Epithelial cell of proximal tubule (primary cell): ENCODE data around the gene EMC1. TPM values are rescaled to one million over a fixed set of nuclear protein-coding genes. Genes with fewer than 3 reads are reported as not detected.
A peak's percentile ranks its signal among the peaks of the same experiment; 100 is the strongest.

ENCODE experiments used
- DNase-seq: peaks from one replicate; pipeline ENCODE4 v3.0.0-alpha.2; 2011; ENCODE audit warnings: low read depth
- H3K4me3 ChIP-seq: 2 replicates; pipeline ENCODE4 v1.5.1; 2011; ENCODE audit warnings: low read depth, mild to moderate bottlenecking, low read length
- CTCF ChIP-seq: conservative IDR thresholded peaks from 2 replicates; pipeline ENCODE4 v1.5.1; 2012; ENCODE audit warnings: low read depth, mild to moderate bottlenecking, low read length
- total RNA-seq: library from RNA; depleted of rRNA; stranded (reverse); fragments of >200 nt; gene quantifications from 2 replicates; pipeline ENCODE4 v1.2.3, GENCODE V29; 2015

EMC1 gene
- total RNA-seq, 1 donor from 2014 or later, result 28.8 TPM

- DNase-seq, result peak; percentile 44
- no peak for TF ChIP-seq CTCF
- peak within 1 kb of the TSS; percentile 87 for H3K4me3 ChIP-seq
These were observed 41.1 kb downstream of the EMC1 start, which contains the start of gene UBR4 for GRCh38 chr1:19209990-19210771. Gene UBR4 (minus strand): TSS chr1:19210266. CDS start chr1:19210248, 18 bp downstream.

- peak overlapping the region; percentile 87 for H3K4me3 ChIP-seq
- no peak for TF ChIP-seq CTCF
- no peak for DNase-seq
These were observed 41.8 kb downstream of the EMC1 start for GRCh38 chr1:19209439-19209989.

GRCh38 chr1:19208710-19209438, 42.5 kb downstream of the EMC1 start:
- TF ChIP-seq CTCF, result no peak
- peak overlapping the region; percentile 87 for H3K4me3 ChIP-seq
- no peak for DNase-seq

- DNase-seq, result no peak
- no peak overlapping the region for H3K4me3 ChIP-seq
- no peak for TF ChIP-seq CTCF
These were observed 44.4 kb downstream of the EMC1 start for GRCh38 chr1:19206947-19207346.

GRCh38 chr1:19205845-19206244, 45.5 kb downstream of the EMC1 start:
- no peak overlapping the region for H3K4me3 ChIP-seq
- TF ChIP-seq CTCF, result no peak
- DNase-seq, result no peak

- TF ChIP-seq CTCF, result no peak
These were observed 45.9 kb downstream of the EMC1 start for GRCh38 chr1:19205403-19205802.

More at GRCh38 chr1:19205403-19205802, 45.9 kb downstream of the EMC1 start:
- DNase-seq, result no peak
- H3K4me3 ChIP-seq, result no peak overlapping the region
